HT1080 (cell line): ENCODE results near the gene CCDC91. TPM values are rescaled to one million over a fixed set of nuclear protein-coding genes. Genes with fewer than 3 reads are reported as not detected.

Experiments
- DNase-seq: peaks from one replicate; pipeline ENCODE4 v3.0.0-alpha.2; 2015; ENCODE audit warnings: low read depth
- small RNA-seq: library from RNA; depleted of rRNA; stranded (forward); fragments of <200 nt; gene quantifications from one replicate; pipeline ENCODE3, GENCODE V24; 2014
- total RNA-seq: library from RNA; depleted of rRNA; stranded (reverse); fragments of >200 nt; shearing (Covaris generic); gene quantifications from 2 replicates; pipeline ENCODE4 v1.2.3, GENCODE V29; 2014; rRNA removed

Gene CCDC91
- total RNA-seq, 1 experiment from 2014 or later: 20.0 TPM

DNA sequence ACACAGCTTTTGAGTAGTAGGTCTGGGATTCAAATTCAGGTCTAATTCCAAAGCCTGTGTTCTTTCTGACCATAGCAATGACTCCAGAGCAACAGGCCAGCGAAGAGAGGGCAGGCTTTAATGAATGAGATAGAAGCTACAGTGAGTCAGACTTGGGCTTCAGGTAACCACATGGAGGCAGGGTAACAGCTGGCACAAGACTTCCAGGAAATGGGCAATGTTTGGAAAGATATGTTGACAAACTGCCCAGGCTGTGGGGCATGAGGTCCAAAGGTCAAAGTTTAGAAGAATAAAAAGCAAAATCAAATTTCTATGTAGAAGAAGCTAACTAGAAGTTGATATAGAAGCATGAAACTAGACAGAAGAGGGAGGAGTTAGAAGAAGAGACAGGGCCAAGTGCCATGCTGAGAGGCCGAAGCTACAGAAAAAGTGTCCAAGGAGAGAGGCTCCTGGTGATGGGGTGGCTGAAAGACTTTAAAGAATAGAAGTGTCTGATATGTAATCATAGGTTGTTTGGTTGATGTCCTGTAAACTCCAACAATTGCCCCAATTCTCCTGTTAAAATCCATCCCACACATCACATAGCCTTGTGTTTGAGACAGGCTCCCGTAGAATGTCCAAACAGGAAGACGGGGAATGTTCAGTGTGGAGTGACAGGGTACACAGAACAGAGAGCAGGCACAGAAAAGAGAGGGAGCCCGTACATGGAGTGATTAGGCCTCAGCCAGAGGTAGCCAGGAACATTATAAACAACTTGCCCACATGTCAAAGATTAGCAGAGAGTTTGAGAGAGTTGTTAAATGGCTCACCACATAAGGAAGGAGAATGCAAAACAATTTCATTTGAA is 384.7 kb downstream of the CCDC91 start:
- DNase-seq: no peak

DNA sequence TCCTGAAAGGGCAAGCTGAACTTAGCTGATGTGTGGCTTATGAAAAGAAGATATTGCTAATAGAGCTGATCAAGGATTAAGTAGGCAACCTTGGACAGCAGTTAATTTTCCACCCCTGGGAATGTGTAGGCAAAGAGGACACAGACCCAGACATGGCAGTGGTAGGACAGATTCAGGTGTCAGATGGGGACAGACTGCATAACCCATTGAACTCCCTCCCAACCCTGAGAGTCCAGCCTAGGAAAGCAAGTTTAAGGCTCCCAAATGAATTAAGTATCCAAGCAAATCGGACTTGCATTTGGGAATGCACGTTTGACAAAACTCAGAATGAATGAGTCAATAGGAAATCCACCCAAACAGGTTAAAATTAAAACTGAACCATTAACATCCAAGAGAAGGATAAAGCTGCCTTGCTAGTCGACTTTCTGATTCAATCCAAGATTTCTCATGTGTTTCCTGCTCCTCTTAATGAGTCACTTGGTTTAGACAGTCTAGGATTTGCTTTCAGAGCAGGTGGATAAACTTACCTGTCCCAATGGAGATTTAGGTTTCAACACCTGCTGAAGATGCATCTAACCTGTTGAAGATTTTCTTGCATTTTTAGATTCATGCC is 385.4 kb downstream of the CCDC91 start:
- no peak for DNase-seq

DNA sequence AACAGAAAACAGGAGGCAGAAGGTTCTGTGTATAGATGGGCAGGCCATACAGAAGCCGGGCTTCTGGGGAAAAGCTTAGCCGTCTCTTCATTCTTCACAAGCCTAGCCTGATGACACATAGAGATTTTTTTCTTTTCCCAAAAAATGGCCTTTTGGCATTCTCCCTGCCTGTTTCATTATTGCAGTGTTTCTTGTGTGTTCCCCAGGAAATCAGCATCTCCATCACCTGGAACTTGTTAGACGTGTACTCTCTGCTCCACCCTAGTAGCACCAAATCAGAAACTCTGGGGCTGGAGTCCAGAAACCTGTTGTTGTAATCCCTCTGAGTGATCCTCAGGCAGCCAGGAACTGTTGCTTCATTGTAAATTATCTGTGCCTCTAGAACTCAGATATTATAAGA is 388.1 kb downstream of the CCDC91 start:
- no peak for DNase-seq

- DNase-seq: no peak
Measured at GRCh38 chr12:28578833-28579252, 388.6 kb downstream of the CCDC91 start.

DNA sequence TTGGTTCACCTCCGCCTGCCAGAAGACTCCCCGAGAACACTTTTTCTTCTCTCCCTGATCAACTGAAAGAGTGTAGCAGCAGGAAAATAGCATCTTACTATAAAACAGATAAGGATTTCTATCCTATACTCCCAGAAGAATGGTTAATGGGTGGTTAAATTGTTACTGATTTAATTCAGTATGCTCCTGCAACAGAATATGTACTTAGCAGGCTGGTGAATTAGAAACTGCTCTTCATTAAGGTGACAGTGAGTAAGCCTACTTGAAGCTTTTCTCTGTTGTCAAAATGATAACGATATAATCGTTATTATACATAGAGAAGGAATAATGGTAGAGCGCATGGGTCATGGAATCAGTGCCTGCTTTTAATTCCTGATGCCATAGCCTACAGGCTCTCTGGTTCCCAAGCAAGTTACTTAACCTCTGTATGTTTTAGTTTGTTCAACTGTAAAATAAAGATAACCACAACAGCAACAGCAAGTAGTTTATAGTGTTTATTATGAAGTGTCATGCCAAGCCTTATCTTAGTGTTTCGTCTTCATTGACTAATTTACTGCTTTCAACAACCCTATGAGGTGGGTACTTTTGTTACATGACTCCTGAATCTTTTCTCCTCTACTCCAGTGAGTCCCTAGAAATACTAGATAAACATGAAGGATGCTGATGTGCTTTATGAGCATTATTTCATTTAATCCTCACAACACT is 392.6 kb downstream of the CCDC91 start:
- no peak for DNase-seq

DNA sequence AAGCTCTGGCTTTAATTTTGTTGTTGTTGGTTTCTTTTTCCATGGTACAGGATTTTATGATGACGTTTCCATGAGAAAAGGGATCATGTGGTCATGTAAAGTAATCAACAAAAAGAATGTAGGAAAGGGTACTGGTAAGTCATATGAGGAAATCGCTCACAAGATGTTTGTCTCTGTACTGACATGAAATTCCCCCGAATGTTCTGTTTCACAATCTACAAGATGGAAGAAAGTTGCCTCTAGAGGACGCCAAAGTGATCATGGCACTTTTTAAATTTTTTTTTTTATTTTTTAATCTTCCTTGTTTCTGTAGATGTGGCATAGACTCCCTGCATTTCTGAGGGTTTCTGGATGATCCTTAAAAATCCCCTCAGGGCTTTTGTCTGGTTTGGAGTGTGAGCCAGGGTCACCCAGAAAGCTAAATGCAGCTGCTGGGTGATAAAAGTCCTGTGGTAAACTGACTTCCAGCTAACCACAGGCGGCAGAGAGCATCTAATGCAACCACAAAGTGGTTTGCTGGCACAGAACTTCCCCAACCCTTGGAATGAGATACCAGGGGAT is 393.5 kb downstream of the CCDC91 start:
- peak; percentile 63 for DNase-seq

DNA sequence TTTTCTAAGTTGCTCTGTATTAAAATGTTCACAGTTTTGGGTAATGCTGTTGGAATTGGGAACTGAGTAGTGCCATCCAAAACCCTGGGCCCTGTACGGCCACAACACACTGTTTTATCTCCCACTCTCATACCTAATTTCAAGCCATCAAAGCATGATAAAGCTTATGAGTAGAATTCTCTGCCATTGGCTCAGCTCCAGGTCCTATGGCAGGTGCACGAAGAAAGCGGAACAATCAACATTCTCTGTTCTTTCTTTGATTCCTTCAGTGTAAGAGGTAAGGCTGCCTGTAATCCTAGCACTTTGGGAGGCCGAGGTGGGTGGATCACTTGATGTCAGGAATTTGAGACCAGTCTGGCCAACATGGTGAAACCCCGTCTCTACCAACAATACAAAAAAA is 394.9 kb downstream of the CCDC91 start:
- DNase-seq: no peak

DNA sequence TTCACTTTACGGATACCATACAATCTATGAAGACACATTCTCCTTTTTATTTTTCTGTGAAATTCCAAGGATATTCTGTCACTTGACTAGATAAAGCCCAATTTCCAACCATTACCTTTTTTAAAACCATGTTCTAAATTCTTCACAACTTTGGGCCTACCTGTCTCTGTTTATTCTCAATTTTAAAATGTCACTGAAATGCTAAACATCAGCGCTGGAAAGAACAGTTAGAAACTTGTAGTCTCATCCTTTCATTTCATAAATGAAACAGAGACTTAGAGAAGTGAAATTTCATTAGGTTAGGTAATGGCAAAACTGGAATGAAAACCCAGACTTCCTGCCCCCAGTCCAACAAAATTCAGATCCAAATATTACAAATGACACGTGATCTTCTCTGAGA is 396.2 kb downstream of the CCDC91 start:
- no peak for DNase-seq

DNA sequence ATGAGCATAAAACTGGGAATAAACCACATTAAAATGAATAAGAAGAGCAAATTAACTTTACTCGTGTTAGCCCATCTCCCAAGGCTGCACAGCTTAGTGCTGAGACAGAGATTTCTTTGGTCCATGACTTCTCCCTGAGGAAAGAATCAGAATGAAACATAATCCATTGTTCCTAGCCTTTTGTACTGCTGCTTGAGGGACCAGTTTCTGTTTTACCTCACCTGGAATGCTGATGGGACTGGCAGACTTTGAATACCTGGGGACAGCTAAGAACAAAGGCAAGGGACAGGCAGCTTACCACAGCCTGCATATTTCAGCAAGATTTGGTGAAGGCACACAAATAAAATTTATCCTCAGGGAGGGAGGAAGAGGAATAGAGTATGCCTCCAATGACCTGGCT is 401.6 kb downstream of the CCDC91 start:
- no peak for DNase-seq

Small RNA genes within 50 kb of the gene (small RNA-seq; reads per million reads assigned to genes)
- 0.43 reads per million, percentile 49 among the genes with 10 or more reads in this experiment for gene RNA5SP355
- not detected for gene RNU4-54P

Other genes starting within 250 kb of the CCDC91 start
- 0.13 and 0.87 TPM in 2 replicates for gene PTHLH, start 217.7 kb upstream of the CCDC91 start, total RNA-seq